ENCODE measurements around the gene SIN3A.

SIN3A gene

GRCh38 chr15:75328493-75329314 lies 122.8 kb downstream of the SIN3A start:
- DNase-seq, result no peak

GRCh38 chr15:75327491-75327890 lies 124.0 kb downstream of the SIN3A start:
- DNase-seq, result no peak

GRCh38 chr15:75327005-75327404 lies 124.5 kb downstream of the SIN3A start:
- no peak for DNase-seq

- DNase-seq, result no peak
These were observed 125.6 kb downstream of the SIN3A start for GRCh38 chr15:75325922-75326321.

- DNase-seq, result no peak
These were observed 129.8 kb downstream of the SIN3A start for GRCh38 chr15:75321711-75322110.
